ENCODE data around the gene SULT4A1. TPM values are rescaled to one million over a fixed set of nuclear protein-coding genes. Genes with fewer than 3 reads are reported as not detected.

SULT4A1 gene
- total RNA-seq, 2 experiments from 2014 or later, result not detected

DNA sequence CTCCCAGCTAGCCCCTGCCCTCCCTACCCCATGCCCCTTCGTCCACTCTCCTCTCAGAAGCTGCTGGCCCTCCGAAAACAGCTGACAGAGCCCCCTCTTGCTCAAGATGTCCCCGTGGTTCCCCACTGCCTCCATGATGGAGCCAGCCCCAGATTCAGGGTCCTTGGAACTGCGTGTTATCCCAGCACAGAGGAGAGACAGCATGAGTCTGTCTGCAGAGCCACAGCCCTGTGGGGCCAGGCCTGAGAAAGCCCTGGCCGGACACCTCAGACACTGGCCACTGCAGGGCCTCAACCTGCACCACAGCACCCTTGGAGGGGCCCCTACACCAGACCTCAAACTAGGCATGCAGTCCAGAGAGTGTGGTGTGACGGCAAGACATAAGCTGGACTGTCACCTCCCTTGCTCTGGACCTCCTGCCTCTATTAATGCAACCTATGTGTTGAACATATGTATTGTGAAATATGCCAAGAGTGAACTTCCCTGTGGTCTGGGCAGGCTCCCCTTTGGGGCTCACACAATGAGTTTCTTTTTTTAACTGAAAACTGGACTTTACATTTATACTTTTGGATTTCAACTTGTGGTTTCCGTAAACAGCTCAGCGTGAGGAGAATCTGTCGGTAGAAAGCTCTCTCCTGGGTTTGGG lies 19.9 kb upstream of the SULT4A1 start:
- intact Hi-C loops (cut with micrococcal nuclease; ENCODE audit: unreplicated experiment), result loop anchor here (2.0 to 10.0 kb wide), 2 partner anchors 21 to 743 kb away; no protein-coding TSS in a partner anchor
- Histone ChIP-seq H4K20me1 (ENCODE audit: insufficient read depth, low read length) (no peaks in the 10 kb centered on the region), H3K9me2 (ENCODE audit: insufficient read depth, low read length) (no peaks in the 10 kb centered on the region), H3K4me3 (ENCODE audit: low read depth, low read length, poor library complexity, severe bottlenecking) (no peak overlapping the region), H3K4me2 (ENCODE audit: low read length) (no peak overlapping the region), H3K79me2 (ENCODE audit: insufficient read depth, low read depth, low read length) (no peaks in the 10 kb centered on the region), H3K9me3 (ENCODE audit: low read length) (no peaks in the 10 kb centered on the region), H2AFZ (ENCODE audit: low read length) (no peak overlapping the region), H3K4me1 (ENCODE audit: insufficient read depth, low read length, poor library complexity, severe bottlenecking) (peaks cover 8% of the 10 kb centered on the region), H3K36me3 (ENCODE audit: insufficient read depth, low read length) (no peaks in the 10 kb centered on the region), H3K27ac (ENCODE audit: low read depth, low read length, poor library complexity, severe bottlenecking) (no peak overlapping the region)
- BruUV-seq (replicated peaks), result no TSS peak
- no peak for DNase-seq (ENCODE audit: low spot score)
- POLR2A ChIA-PET, result no interaction called here
- TF ChIP-seq, protein P1, sequence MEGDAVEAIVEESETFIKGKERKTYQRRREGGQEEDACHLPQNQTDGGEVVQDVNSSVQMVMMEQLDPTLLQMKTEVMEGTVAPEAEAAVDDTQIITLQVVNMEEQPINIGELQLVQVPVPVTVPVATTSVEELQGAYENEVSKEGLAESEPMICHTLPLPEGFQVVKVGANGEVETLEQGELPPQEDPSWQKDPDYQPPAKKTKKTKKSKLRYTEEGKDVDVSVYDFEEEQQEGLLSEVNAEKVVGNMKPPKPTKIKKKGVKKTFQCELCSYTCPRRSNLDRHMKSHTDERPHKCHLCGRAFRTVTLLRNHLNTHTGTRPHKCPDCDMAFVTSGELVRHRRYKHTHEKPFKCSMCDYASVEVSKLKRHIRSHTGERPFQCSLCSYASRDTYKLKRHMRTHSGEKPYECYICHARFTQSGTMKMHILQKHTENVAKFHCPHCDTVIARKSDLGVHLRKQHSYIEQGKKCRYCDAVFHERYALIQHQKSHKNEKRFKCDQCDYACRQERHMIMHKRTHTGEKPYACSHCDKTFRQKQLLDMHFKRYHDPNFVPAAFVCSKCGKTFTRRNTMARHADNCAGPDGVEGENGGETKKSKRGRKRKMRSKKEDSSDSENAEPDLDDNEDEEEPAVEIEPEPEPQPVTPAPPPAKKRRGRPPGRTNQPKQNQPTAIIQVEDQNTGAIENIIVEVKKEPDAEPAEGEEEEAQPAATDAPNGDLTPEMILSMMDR (conservative IDR thresholded peaks at IDR 0.05; ENCODE audit: low read length), result no peak
- TF ChIP-seq EZH2phosphoT487 (IDR thresholded peaks at IDR 0.05; ENCODE audit: borderline replicate concordance, low read depth, low read length), result no peak
- CTCF ChIA-PET (ENCODE audit: unreplicated experiment), result interaction anchor here (0.6 to 1.1 kb wide), 2 partner anchors 64 to 829 kb away, joined by 3 to 4 read pairs; no protein-coding TSS in a partner anchor

- Histone ChIP-seq H3K4me2 (ENCODE audit: low read length) (no peak overlapping the region), H4K20me1 (ENCODE audit: insufficient read depth, low read length) (no peaks in the 10 kb centered on the region), H3K4me3 (ENCODE audit: low read depth, low read length, poor library complexity, severe bottlenecking) (no peak overlapping the region), H3K4me1 (ENCODE audit: insufficient read depth, low read length, poor library complexity, severe bottlenecking) (peaks cover 8% of the 10 kb centered on the region), H2AFZ (ENCODE audit: low read length) (no peak overlapping the region), H3K79me2 (ENCODE audit: insufficient read depth, low read depth, low read length) (no peaks in the 10 kb centered on the region), H3K27ac (ENCODE audit: low read depth, low read length, poor library complexity, severe bottlenecking) (no peak overlapping the region), H3K9me2 (ENCODE audit: insufficient read depth, low read length) (no peaks in the 10 kb centered on the region), H3K9me3 (ENCODE audit: low read length) (no peaks in the 10 kb centered on the region), H3K36me3 (ENCODE audit: insufficient read depth, low read length) (no peaks in the 10 kb centered on the region)
- ChIA-PET POLR2A (no interaction called here), CTCF (ENCODE audit: unreplicated experiment) (no interaction called here)
- TF ChIP-seq EZH2phosphoT487 (IDR thresholded peaks at IDR 0.05; ENCODE audit: borderline replicate concordance, low read depth, low read length), result no peak
- DNase-seq (ENCODE audit: low spot score), result no peak
- no TSS peak for BruUV-seq (replicated peaks)
- intact Hi-C loops (cut with micrococcal nuclease; ENCODE audit: unreplicated experiment), result loop anchor here (2.0 to 10.0 kb wide), 2 partner anchors 21 to 743 kb away; no protein-coding TSS in a partner anchor
Observed at GRCh38 chr22:43881091-43882061, 19.1 kb upstream of the SULT4A1 start.

DNA sequence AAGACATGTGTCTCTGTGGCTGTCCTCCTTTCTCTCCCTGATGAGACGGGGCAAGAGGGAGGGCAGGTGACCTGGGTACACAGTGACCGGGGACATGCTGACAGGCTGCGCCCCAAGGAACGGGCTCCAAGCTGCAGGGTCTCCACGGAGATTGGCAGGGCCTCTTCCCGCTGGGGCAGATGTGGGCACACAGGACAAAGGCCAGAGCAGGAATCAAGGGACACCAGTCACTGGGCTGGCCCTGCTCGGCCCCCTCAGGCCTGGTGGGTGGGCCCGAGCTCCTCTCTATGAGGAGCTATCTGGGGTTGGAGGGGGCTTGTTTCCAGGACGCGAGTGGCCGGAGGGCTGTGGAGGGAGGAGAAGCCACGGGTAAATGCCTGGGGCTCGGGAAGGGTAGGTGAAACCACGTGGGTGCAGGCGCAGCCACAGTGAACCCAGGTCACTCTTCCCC lies 18.3 kb upstream of the SULT4A1 start:
- BruUV-seq (replicated peaks), result no TSS peak
- Histone ChIP-seq H3K4me1 (ENCODE audit: insufficient read depth, low read length, poor library complexity, severe bottlenecking) (peaks cover 8% of the 10 kb centered on the region), H3K9me3 (ENCODE audit: low read length) (no peaks in the 10 kb centered on the region), H2AFZ (ENCODE audit: low read length) (no peak overlapping the region), H3K4me3 (ENCODE audit: low read depth, low read length, poor library complexity, severe bottlenecking) (no peak overlapping the region), H3K36me3 (ENCODE audit: insufficient read depth, low read length) (no peaks in the 10 kb centered on the region), H3K9me2 (ENCODE audit: insufficient read depth, low read length) (no peaks in the 10 kb centered on the region), H3K79me2 (ENCODE audit: insufficient read depth, low read depth, low read length) (no peaks in the 10 kb centered on the region), H4K20me1 (ENCODE audit: insufficient read depth, low read length) (no peaks in the 10 kb centered on the region), H3K27ac (ENCODE audit: low read depth, low read length, poor library complexity, severe bottlenecking) (no peak overlapping the region), H3K4me2 (ENCODE audit: low read length) (no peak overlapping the region)
- ChIA-PET CTCF (ENCODE audit: unreplicated experiment) (no interaction called here), POLR2A (no interaction called here)
- intact Hi-C loops (cut with micrococcal nuclease; ENCODE audit: unreplicated experiment), result loop anchor here (10.0 kb wide), 1 partner anchor 744 kb away; no protein-coding TSS in a partner anchor
- no peak for DNase-seq (ENCODE audit: low spot score)
- TF ChIP-seq, protein P1 (conservative IDR thresholded peaks at IDR 0.05; ENCODE audit: low read length), result no peak
- TF ChIP-seq EZH2phosphoT487 (IDR thresholded peaks at IDR 0.05; ENCODE audit: borderline replicate concordance, low read depth, low read length), result no peak
